Peyer's patch (tissue), 4 donors: ENCODE data around the gene DHTKD1. TPM values are rescaled to one million over a fixed set of nuclear protein-coding genes. Genes with fewer than 3 reads are reported as not detected.
"Not testable (repeated sequence)": the region's sequence is repeated elsewhere in the genome, so short reads cannot be mapped to it uniquely, and the experiment has no call there.

ENCODE experiments used
- DNase-seq, 3 donors: peaks; one replicate each; pipeline ENCODE4 v3.0.0-alpha.2; 2017 to 2019
- H3K27ac ChIP-seq, 4 donors: fragments of 200-600 bp; sonication (generic); one replicate each; pipeline ENCODE4 v1.5.1; 2016 to 2019
- H3K27me3 ChIP-seq, 2 donors: fragments of 200-600 bp; sonication (generic); one replicate each; pipeline ENCODE4 v1.5.1; 2019
- H3K36me3 ChIP-seq, 3 donors: fragments of 200-600 bp; sonication (generic); one replicate each; pipeline ENCODE4 v1.5.1; 2016 to 2019
- H3K4me1 ChIP-seq, 4 donors: fragments of 200-600 bp; sonication (generic); one replicate each; pipeline ENCODE4 v1.5.1; 2016 to 2019
- H3K4me3 ChIP-seq, 4 donors: fragments of 200-600 bp; sonication (generic); 1 replicate in 3 of 4; 2 replicates in 1 of 4; pipeline ENCODE4 v1.5.1; 2016 to 2019; ENCODE audit warnings: mild to moderate bottlenecking in 1 of 4
- H3K9me3 ChIP-seq, 4 donors: fragments of 200-600 bp; sonication (generic); one replicate each; pipeline ENCODE4 v1.5.1; 2016 to 2019; ENCODE audit warnings: mild to moderate bottlenecking in 1 of 4
- CTCF ChIP-seq, 6 experiments: fragments of 450-650 bp in 4 of 6; fragments of 200-600 bp in 2 of 6; sonication (generic) in 1 of 6; IDR thresholded peaks; one replicate each; pipeline ENCODE4 v1.5.1; 2017 to 2019; ENCODE audit warnings: antibody characterized with exemption in 6 of 6, mild to moderate bottlenecking in 3 of 6, moderate library complexity in 1 of 6
- POLR2A ChIP-seq, 2 donors: fragments of 450-650 bp; IDR thresholded peaks; one replicate each; pipeline ENCODE4 v1.5.1; 2017; ENCODE audit warnings: antibody characterized with exemption in 2 of 2, mild to moderate bottlenecking in 2 of 2, moderate library complexity in 2 of 2
- small RNA-seq, 2 donors: library from RNA; depleted of rRNA; stranded (forward); fragments of <200 nt; gene quantifications; one replicate each; pipeline ENCODE3, GENCODE V24; 2016
- total RNA-seq, 4 donors: library from RNA; depleted of rRNA; stranded (reverse); fragments of >200 nt; gene quantifications; one replicate each; pipeline ENCODE4 v1.1.0, GENCODE V29; 2016

Gene DHTKD1
- total RNA-seq, 4 donors from 2014 or later = 18.4 to 32.1 (median 24.2) TPM

- no peaks in the 10 kb centered on the region for H3K27me3 ChIP-seq
- no peaks in the 10 kb centered on the region for H3K9me3 ChIP-seq
- H3K4me3 ChIP-seq = no peak overlapping the region
- H3K36me3 ChIP-seq = peaks cover 0 to 67% (median 0%) of the 10 kb centered on the region in 3 donors
- no peaks in the 10 kb centered on the region for H3K4me1 ChIP-seq
- H3K27ac ChIP-seq = no peak overlapping the region
- TF ChIP-seq CTCF (IDR thresholded peaks at IDR 0.05) (no peak), POLR2A (IDR thresholded peaks at IDR 0.05) (no peak)
- no peak for DNase-seq
Measured at GRCh38 chr10:12162927-12163326, 94.2 kb downstream of the DHTKD1 start.

GRCh38 chr10:12164085-12164484 lies 95.3 kb downstream of the DHTKD1 start:
- TF ChIP-seq CTCF (IDR thresholded peaks at IDR 0.05) (no peak), POLR2A (IDR thresholded peaks at IDR 0.05) (no peak)
- Histone ChIP-seq H3K4me1 (no peaks in the 10 kb centered on the region), H3K27me3 (no peaks in the 10 kb centered on the region), H3K9me3 (no peaks in the 10 kb centered on the region), H3K27ac (no peak overlapping the region), H3K4me3 (no peak overlapping the region), H3K36me3 (peaks cover 0 to 67% (median 0%) of the 10 kb centered on the region in 3 donors)
- no peak for DNase-seq

DNA sequence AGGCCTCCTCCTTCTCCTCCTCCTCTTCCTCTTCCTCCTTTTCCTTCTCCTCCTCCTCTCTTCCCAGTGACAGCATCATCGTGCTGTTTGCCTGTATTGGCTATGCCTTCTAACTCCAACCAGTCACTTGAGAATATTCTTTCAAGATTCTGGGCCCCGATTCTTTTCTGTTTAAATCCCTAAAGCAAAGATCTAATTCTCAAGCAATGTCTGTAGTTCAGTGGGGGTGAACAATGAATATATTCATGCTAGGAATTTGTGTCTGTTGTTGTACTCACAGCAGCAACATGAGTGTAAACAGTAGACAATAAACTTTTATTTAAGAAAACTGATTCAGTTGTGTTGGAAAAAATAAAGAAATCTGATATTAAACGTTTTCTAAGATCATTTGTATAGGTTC lies 96.3 kb downstream of the DHTKD1 start:
- H3K27ac ChIP-seq = no peak overlapping the region

GRCh38 chr10:12165999-12166775 lies 97.4 kb downstream of the DHTKD1 start:
- no peak overlapping the region for H3K4me3 ChIP-seq
- TF ChIP-seq POLR2A (IDR thresholded peaks at IDR 0.05) = no peak
- TF ChIP-seq CTCF (IDR thresholded peaks at IDR 0.05) = no peak
- no peaks in the 10 kb centered on the region for H3K9me3 ChIP-seq
- H3K36me3 ChIP-seq = peaks cover 0 to 79% (median 0%) of the 10 kb centered on the region in 3 donors
- H3K27ac ChIP-seq = no peak overlapping the region
- no peak for DNase-seq
- H3K4me1 ChIP-seq = no peaks in the 10 kb centered on the region
- H3K27me3 ChIP-seq = no peaks in the 10 kb centered on the region

More for the DNA sequence above, 96.3 kb downstream of the DHTKD1 start:
- Histone ChIP-seq H3K36me3 (peaks cover 0 to 73% (median 0%) of the 10 kb centered on the region in 3 donors), H3K27me3 (no peaks in the 10 kb centered on the region), H3K4me1 (no peaks in the 10 kb centered on the region), H3K4me3 (no peak overlapping the region), H3K9me3 (no peaks in the 10 kb centered on the region)
- no peak for DNase-seq
- TF ChIP-seq CTCF (IDR thresholded peaks at IDR 0.05) (no peak), POLR2A (IDR thresholded peaks at IDR 0.05) (no peak)

DNA sequence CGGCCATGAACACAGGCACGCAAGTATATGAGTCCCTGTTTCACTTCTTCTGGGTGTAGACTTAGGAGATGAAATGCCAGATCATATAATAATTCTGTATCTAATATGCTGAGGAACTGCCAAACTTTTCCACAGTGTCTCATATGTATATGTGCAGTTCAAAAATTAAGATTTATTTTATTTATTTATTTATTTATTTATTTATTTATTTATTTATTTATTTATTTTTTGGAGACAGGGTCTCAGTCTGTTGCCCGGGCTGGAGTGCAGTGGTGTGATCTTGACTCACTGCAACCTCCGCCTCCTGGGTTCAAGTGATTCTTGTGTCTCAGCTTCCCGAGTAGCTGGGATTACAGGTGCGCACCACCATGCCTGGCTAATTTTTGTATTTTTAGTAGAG lies 102.8 kb downstream of the DHTKD1 start:
- not testable (repeated sequence) for H3K27me3 ChIP-seq, DNase-seq, H3K27ac ChIP-seq, H3K4me3 ChIP-seq, H3K9me3 ChIP-seq, H3K4me1 ChIP-seq
- H3K36me3 ChIP-seq = peaks cover 0 to 97% (median 0%) of the 10 kb centered on the region in 3 donors

Small RNA genes lying within 50 kb of the gene (small RNA-seq; reads per million reads assigned to genes)
- gene MIR548AK = 0 reads per million in 2 donors
- gene RNU6-88P = 0 reads per million in 2 donors

Other genes with a start within 250 kb of the DHTKD1 start
- gene PROSER2, start 245.6 kb upstream of the DHTKD1 start, total RNA-seq = 10 to 100 TPM in 1 of 4 donors, 1 to 10 TPM in 3; 2.3 to 10.7 (median 3.7) TPM
- 10 to 100 TPM; 12.6 to 56.1 (median 21.0) TPM for gene UPF2, start 26.1 kb upstream of the DHTKD1 start, total RNA-seq
- gene SEC61A2, start 60.7 kb downstream of the DHTKD1 start, total RNA-seq = 1 to 10 TPM; 1.4 to 8.3 (median 5.2) TPM
- gene NUDT5, start 126.9 kb downstream of the DHTKD1 start, total RNA-seq = 10 to 100 TPM; 24.0 to 51.1 (median 45.8) TPM
- gene CDC123, start 127.2 kb downstream of the DHTKD1 start, total RNA-seq = 10 to 100 TPM; 52.0 to 77.4 (median 62.0) TPM